ENCODE data around the gene TUT4.

GRCh38 chr1:52546852-52547251, 6.0 kb downstream of the TUT4 start:
- TF ChIP-seq, protein P1, sequence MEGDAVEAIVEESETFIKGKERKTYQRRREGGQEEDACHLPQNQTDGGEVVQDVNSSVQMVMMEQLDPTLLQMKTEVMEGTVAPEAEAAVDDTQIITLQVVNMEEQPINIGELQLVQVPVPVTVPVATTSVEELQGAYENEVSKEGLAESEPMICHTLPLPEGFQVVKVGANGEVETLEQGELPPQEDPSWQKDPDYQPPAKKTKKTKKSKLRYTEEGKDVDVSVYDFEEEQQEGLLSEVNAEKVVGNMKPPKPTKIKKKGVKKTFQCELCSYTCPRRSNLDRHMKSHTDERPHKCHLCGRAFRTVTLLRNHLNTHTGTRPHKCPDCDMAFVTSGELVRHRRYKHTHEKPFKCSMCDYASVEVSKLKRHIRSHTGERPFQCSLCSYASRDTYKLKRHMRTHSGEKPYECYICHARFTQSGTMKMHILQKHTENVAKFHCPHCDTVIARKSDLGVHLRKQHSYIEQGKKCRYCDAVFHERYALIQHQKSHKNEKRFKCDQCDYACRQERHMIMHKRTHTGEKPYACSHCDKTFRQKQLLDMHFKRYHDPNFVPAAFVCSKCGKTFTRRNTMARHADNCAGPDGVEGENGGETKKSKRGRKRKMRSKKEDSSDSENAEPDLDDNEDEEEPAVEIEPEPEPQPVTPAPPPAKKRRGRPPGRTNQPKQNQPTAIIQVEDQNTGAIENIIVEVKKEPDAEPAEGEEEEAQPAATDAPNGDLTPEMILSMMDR (IDR thresholded peaks at IDR 0.05) = no peak
- TF ChIP-seq POLR2A (IDR thresholded peaks at IDR 0.05) = no peak

Data from Peyer's patch (tissue), 4 donors.